ENCODE measurements around the gene MCTP1.

GRCh38 chr5:95059636-95060035, 225.3 kb downstream of the MCTP1 start:
- no peak for TF ChIP-seq CTCF (conservative IDR thresholded peaks at IDR 0.05)
- TF ChIP-seq ZFX (IDR thresholded peaks at IDR 0.05) = no peak
